Activated T-cell treated with anti-CD3 and anti-CD28 coated beads for 4 hours (primary cell): ENCODE data around the gene TRIM7.
"Not testable (repeated sequence)": the region's sequence is repeated elsewhere in the genome, so short reads cannot be mapped to it uniquely, and the experiment has no call there.

Experiments
- DNase-seq: peaks from one replicate; pipeline ENCODE4 v3.0.0-alpha.2; 2020

Gene TRIM7

DNA sequence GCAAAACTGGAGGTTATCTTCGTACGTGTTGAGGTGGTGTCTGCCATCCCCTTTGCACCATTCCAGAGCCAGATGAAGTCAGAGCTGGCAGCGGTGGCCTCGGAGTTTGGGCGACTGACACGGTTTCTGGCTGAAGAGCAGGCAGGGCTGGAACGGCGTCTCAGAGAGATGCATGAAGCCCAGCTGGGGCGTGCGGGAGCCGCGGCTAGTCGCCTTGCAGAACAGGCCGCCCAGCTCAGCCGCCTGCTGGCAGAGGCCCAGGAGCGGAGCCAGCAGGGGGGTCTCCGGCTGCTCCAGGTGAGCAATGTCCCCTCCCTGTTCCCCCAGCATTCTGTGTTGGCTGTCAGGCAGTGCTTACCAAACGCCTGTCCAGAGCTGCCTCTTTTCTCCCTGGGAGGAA lies 27.6 kb upstream of the TRIM7 start:
- DNase-seq: no peak

DNA sequence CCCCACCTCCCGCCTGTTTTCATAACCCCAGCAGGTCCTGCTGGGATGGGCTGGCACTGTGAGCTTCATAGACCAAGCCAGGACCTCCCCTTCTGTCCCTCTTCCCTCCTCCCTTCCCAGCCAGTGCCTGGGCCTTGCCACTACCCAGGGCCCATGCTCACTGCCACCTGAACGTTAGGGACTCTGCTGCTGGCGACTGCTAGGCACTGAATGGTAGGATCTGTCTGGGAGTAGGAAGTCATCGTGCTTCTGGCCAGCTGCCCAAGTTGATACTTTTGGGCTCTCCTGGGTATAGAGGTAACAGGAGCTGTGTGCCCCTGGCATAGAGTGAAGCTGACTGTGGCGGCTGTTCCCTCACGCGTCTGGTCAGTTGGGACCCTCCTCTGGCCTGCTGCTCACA lies 26.4 kb upstream of the TRIM7 start:
- DNase-seq: no peak

DNA sequence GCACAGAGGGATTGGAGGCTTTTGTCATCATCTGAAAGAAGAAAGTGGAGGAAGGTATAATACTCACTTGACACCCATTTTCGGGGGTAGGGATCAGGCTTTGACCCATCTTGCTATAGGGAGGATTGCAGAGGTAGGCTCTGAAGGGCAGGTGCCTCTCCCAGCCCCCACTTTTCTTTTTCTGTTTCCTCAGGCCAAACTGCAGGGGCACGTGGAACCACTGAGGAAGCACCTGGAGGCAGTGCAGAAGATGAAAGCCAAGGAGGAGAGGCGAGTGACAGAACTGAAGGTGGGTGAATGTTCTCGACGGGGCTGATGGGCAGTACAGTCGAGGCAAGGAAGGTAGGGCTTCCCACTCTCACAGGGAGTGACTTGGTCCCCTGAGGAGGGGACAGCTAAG lies 25.6 kb upstream of the TRIM7 start:
- no peak for DNase-seq

DNA sequence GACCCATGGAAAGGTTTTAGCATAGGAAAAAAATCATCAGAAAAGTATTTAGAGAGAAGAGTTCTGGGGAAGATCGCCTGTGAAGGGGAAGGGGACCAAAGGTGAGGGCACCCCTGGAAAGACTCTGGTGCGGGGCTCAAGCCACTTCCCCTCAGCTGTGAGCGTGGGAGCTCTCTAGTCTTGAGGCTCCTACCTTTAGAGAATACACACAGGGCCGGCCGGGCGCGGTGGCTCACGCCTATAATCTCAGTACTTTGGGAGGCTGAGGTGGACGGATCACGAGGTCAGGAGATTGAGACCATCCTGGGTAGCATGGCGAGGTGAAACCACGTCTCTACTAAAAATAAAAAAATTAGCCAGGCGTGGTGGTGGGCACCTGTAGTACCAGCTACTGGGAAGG lies 25.0 kb upstream of the TRIM7 start:
- DNase-seq: no peak

DNA sequence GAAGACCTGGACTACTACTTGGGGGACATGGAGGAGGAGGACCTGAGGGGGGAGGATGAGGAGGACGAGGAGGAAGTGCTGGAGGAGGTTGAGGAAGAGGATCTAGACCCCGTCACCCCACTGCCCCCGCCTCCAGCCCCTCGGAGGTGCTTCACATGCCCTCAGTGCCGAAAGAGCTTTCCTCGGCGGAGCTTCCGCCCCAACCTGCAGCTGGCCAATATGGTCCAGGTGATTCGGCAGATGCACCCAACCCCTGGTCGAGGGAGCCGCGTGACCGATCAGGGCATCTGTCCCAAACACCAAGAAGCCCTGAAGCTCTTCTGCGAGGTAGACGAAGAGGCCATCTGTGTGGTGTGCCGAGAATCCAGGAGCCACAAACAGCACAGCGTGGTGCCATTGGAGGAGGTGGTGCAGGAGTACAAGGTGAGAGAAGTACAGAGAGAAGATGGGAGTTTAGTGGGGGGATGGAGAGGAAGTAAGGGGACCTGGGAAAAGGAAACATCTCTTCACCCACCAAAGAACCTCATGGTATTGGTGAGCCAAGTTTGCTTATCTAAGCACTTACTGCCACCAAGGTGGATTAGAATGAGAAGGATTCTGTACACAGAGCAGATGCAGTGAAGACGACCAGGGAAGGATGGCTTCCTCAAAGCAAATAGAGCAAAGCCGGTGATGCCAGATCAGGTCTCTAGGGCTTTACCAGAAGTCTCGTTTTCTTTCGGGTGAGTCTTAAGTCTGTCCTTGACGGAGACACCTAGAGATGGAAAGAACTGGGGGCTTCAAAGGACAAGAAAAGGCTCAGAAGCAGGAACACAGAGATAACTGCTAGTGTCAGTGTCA lies 19.6 kb upstream of the TRIM7 start:
- DNase-seq: no peak

DNA sequence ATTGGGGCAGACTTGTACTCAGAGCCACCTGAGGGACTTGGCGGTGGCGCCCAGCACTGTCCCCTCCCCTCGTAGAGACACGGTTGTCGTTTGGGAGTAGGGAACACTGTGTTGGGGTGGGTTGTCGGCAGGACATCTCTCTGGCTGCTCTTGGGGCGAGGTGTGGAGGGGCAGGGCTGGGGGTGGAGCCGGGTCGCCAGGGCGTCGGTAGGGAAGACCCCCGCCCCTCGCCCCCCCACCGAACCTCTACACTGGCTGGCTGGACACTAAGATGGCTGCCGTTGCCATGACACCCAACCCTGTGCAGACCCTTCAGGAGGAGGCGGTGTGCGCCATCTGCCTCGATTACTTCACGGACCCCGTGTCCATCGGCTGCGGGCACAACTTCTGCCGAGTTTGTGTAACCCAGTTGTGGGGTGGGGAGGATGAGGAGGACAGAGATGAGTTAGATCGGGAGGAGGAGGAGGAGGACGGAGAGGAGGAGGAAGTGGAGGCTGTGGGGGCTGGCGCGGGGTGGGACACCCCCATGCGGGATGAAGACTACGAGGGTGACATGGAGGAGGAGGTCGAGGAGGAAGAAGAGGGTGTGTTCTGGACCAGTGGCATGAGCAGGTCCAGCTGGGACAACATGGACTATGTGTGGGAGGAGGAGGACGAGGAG lies 18.9 kb upstream of the TRIM7 start:
- DNase-seq: no peak

DNA sequence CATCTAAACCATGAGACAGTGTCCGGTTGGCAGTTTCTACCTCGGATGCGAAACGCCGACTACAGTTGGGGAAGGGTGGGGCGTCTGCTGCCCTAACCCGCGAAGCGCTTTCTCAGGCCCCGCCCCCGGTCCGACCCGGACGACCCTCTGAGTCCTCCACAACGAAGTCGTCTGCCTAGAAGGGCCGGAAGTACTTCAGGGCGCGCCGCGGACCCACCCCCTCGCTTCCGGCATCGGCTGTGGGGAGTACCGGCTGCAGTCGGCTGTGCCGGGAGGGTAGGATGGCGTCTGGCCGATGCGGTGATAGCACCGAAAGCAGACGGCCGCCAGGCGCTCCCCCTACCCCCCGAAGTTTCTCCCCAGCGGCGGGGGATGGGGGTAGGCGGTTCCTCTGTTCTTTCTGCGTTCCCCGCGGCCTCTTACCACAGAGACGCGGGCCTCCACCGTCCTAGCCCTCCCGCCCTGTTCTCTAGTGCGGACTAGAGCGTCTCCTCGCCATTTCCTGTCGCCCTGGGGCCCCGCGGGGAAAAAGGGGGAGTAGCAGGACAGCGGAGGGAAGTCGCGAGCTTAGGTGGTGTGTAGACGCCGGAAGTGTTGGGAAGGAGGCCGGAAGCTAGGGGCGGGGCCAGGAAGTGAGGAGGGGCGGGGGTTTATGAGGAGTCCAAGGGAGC lies 18.2 kb upstream of the TRIM7 start, which contains the start of gene TRIM41:
Gene TRIM41, plus strand, starts transcription at position 224 of the 671 bp plus-strand sequence. CDS start 719 bp downstream, outside the sequence.
- DNase-seq: peak; percentile 93

DNA sequence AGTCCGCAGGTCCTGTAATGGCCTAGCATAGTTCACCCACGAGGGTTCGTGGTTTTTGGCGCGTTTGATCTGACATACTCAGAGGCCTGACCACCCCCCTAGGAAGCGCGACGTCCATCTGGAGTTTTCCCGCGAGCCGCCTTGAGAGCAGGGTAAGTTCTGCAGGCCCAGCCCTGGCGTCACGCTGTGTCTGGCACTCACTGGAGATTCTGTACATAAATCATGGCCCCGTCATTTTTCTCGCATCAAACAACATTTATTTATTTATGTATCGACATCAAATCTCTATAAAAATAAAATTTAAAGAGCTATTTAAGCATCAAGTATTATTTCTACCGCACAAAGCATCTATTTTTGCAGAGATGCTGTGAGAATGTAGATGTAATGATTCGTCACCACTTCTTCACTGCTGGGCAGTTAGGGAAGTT lies 17.6 kb upstream of the TRIM7 start:
- no peak for DNase-seq

DNA sequence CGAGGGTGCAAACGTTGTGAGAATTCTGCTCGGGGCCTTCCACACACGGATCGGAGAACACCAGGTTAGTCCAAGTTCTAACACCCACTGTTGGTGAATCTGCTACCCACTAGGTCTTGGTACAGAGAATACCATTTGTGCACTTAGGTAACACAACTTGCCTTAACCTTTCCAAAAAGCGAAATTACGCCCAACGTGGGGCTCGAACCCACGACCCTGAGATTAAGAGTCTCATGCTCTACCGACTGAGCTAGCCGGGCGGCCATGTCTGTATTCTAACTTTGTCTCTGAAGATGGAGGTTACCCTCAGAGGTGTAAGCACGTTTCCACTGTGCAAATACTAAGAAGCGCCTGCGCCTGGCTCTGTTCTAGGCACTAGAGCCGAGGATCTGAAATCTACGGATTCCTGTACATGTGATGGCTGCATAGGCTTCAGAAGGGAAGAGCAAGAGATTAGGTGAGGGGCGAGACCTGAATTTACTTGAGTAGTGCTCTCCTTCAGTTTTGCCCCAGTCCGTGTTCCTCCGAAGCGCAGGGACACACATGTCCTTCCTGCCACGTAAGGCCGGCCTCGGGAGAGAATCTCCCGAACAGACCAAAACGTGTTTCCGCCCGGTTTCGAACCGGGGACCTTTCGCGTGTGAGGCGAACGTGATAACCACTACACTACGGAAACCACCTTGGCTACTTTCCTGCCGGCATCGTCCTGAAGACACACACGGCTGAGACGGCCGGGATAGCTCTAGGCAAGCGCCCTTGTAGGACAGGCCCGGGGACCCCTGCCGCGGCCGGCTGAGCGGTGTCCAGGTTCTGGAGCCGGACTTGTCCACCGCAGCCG lies 17.0 kb upstream of the TRIM7 start:
- DNase-seq: peak; percentile 99

DNA sequence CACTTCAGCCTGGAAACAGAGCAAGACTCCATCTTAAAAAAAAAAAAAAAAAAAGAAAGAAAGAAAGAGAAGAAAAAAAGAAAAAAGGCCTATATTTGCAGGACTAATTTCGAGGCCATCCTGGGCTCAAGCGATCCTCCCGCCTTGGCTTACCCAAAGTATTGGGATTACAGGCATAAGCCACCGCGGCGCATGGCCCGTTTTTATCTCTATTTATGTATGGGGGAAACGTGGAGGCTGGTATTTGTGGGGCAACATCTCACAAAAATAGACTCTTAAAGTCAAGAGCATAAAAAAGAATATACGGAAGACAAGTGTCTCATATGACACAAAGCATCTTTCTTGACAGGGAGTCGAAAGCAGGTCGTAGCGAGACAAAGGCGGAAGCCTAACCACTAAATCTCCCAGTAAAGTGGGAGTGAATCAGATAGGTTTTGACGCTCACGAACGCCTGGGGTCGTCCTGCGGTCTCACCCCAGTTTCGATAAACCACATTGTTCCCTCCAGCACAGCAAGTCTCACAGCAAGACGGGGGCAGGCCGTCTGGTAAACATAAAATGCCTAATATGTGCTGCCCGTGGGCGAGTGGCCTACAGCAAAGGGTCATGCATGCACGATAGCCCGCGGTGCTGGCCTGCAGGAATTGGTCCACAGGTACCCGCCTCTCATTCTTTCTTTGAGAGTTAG lies 16.3 kb upstream of the TRIM7 start:
- no peak for DNase-seq

DNA sequence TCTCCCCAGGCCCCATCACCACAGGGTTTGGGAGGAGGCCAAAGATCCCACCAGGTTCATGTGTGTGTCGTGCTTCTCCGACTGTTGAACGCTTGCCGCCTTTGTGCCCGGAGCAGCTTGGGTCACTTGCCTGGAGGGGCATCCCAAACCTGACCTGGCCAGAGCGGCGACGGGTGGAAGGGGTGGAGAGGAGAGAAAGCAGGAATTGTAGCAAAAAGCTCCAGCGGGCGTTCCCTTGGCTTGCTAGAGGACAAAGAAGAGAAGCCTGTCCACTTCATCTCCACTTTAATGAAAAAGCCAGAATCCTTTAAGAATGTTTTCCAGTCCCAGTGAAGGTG lies 15.2 kb upstream of the TRIM7 start:
- no peak for DNase-seq

DNA sequence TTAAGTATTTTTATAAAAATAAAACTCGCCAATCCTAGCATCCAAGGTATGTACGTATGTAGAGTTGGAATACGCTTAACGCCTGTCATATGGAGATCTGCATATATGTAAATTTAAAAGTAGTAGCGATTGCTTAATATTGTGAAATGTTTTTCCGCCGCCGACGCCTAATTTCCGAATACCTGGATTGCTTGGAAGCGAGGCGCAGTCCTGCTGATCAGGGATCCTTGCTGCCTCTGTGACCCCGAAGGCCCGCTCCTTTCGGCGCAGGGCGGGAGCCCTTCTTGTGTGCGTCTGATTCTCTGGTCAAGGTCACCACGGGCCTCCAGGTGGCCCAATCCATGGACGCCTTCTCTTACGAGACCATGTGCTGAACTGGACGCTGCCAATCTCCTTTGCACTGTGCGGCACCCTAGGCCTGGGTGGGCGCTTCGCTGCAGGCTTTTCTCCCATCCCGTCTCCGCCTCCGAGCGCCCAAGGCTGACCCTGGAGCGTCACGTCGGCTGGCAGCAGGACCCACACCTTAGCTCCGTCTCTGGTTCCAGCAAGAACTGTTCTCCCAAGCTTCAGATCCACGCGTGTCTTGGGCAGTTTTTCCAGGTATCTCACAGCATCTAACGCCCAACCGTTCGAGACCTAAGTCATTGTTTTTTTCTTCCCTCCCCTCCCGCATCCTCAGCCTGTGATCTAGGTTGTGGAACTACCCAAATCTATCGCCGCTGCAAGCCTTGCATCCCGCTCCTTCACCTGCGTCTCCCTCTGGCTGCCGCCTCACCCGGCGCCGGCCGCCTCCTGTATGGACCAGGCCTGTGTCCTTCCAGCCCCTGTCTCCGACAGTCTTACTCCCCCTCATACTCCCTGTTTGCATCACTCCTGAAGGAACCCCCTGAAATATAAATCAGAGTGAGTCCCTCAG lies 14.5 kb upstream of the TRIM7 start:
- DNase-seq: no peak

DNA sequence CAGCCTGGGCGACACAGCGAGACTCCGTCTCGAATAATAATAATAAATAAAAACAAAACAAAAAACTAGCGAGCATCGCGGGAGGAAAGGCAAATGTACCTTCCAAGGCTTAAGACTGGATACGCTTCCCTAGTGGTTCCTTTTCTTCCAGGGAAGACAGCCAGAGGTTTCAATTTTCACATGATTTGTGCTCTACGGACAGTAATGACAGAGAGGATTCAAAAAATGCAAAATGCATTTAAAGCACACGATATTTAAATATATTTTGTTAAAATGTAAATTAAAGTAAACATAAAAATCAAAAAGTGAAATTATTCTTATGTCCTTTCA lies 13.8 kb upstream of the TRIM7 start:
- no peak for DNase-seq

DNA sequence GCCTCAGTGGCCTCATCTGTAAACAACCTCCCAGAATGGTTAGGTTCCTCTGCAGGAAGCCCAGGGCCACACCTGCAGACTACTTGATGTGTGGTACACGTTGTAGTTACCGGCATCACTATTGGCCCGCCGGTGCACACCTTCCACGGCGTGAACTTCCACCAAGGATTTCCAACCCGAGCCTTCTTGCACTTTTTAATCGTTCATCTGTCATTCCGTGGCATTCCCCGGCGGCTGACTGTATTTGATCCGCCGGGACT lies 12.7 kb upstream of the TRIM7 start:
- no peak for DNase-seq

DNA sequence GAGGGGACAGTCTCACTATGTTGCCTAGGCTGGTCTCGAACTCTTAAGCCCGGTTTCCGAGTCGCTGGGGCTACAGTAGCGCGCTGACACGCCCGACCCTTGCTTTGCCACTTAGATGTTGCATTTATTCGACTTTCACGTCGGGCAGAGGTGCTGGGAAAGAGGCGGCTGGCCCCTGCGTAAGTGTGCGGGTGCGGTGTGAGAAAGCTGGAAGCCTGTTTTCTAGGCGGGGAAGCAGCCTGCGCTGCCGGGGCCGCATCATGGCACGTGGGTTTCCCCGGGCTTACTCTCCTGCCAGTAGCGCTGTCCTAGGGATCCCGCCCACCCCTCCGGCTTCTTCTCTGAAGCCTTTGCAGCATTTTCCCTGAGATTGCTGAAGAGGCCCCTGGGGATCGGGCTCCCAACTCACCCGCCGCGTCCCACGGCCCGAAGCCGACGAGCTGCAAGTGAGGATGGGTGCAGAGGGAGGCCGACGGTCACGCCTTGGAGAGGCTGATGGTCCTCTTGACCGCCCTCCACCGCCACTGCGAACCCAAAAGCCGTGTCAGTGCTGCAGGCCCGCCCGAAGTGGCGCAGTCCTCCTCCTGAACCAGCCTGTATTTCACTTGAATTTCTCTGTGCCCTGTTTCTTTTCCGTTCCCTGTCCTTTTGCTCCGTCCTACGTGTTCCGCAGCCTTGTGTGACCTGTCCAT lies 12.3 kb upstream of the TRIM7 start:
- DNase-seq: no peak

DNA sequence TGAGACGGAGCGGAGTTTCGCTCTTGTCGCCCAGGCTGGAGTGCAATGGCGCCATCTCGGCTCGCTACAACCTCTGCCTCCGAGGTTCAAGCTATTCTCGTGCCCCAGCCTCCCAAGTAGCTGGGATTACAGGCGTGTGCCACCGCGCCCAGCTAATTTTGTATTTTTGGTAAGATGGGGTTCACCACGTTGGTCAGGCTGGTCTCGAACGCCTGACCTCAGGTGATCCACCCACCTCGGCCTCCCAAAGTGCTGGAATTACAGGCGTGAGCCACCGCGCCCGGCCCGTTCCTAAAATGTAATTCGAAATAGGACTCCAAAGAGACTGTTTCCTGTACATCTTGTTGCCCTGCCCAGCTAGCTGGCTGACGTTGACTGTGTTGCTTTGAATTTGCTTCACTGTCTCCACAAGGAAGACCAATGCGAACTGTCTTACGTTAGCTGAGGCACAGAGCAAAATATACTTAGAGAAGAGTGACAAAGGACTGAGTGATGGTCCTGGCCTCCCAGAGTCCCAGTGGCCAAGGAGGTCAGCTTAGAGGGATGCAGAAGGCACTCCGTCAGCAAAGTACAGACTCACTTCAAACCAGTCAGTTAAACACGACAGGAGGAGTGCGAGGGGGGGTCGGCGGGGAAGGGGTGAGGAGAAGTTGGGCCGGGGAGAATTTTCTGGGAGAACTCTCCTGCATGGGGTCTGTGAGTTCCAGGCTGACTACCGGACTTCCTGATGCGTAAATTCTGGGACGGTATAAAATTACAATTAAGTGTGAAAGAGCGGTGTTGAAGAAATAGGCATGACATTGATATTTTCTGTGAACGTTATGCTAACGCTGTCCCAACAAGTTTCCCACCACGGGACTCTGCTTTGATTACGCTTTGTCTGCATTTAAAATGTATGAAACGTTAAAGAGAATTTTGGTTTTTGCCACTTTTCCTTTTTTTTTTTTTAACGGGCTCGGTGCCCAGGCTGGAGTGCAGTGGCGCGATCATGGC lies 11.3 kb upstream of the TRIM7 start:
- no peak for DNase-seq

DNA sequence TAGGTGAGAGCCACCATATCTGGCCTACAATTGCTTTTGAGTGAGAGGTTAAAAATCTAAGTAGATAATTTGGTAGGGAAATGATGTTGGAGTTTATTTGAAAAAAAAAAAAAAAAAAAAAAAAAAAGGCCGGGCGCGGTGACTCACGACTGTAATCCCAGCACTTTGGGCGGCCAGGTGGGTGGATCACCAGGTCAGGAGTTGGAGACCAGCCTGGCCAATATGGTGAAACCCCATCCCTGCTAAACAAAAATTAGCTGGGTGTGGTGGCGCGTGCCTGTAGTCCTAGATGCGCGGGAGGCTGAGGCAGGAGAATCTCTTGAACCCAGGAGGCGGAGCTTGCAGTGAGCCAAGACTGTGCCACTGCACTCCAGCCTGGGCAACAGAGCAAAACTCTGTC lies 9.3 kb upstream of the TRIM7 start:
- DNase-seq: not testable (repeated sequence)

DNA sequence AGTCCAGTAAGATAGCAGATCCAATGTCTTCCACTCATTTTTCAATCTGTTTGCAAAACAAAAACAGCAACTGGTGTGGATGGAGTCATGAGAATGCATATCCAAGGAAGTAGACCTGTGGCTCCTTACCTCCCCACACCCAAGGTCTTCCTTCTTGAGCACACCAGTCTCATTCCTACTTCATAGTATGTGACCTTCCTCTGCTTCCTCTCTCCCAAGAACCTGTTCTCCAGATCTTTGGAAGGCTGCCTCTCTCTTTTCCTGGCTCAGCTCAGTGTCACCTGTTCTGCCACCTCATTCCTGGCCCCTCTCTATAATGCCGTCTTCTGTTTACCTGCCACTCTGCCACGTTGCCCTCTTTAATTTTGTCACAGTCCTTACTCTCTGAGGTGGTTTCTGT lies 7.9 kb upstream of the TRIM7 start:
- DNase-seq: no peak

DNA sequence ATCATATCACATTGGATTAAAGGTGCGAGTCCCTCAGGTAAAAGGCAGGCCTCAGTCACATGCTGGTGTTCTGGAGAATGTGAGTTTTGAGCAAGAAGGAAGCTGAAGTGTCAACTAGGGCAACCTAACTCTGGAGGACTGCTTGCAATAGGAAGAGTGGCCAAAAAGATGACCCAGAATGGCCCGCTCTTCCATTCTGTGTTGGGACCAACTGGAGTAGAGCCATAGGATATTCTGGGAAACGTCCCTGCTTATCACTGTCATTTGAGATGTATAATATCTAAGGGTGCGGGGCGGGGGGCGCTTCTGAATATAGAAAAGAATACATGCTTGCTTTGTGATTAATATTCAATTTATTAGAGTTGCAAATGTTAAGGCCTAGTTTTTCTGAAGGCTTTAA lies 7.1 kb upstream of the TRIM7 start:
- DNase-seq: no peak

DNA sequence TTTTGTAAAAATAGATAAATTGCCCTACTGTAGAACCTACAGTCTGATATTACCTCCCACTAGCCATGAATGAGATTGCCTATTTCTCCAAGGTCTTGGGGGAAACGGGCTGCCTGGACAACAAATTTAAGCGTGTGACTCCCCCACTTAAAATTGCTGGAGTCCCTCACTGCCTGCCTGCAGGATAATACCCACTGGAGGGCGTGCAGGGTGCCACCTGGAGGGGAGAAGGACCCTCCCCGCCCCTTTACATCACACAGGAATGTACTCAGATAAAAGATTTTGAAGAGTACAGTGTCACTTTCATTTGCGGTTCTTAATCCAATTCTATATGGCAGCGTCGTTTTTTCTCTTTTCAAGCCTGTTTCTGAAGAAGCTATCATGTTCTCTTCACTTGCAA lies 6.2 kb upstream of the TRIM7 start:
- DNase-seq: no peak
